B cell (primary cell): ENCODE data around the gene PIP4P1. TPM values are rescaled to one million over a fixed set of nuclear protein-coding genes. Genes with fewer than 3 reads are reported as not detected.

ENCODE experiments used
- ATAC-seq: fragments of 200-7000 bp; cut with Tn5 transposase; one replicate; pipeline ENCODE4 v1.10.0; 2021; ENCODE audit warnings: low read depth, mild to moderate bottlenecking, moderate number of reproducible peaks, moderate library complexity
- CTCF ChIA-PET: fragments of 350-600 bp; sonication (Branson Sonifier 250); formaldehyde crosslinking; loops from one replicate; lab custom pipeline; 2021; ENCODE audit warnings: antibody characterized with exemption, inconsistent platforms; lab: Charles Lee
- POLR2A ChIA-PET: fragments of 350-600 bp; sonication (Branson Sonifier 250); formaldehyde crosslinking; loops from one replicate; lab custom pipeline; 2021; ENCODE audit warnings: antibody characterized with exemption; lab: Charles Lee
- DNase-seq: peaks from one replicate; pipeline ENCODE4 v3.0.0; 2013
- H2AFZ ChIP-seq: 2 replicates; pipeline ENCODE4 v1.6.1; 2012; ENCODE audit warnings: mild to moderate bottlenecking, low read depth, low read length; ENCODE audit not compliant: insufficient read depth, poor library complexity, severe bottlenecking
- H3K27ac ChIP-seq, 2 donors: 1 replicate in 1 of 2; 2 replicates in 1 of 2; pipeline ENCODE4 v1.5.1; 2012 to 2013; ENCODE audit warnings: low read length in 2 of 2, mild to moderate bottlenecking in 2 of 2, moderate library complexity in 1 of 2
- H3K27me3 ChIP-seq, 4 experiments: fragments of 200-600 bp in 1 of 4; sonication (generic) in 1 of 4; replicated peaks in 1 of 4; 1 replicate in 2 of 4; 2 replicates in 2 of 4; pipeline versions ENCODE4 v1.6.1 to v1.7.0; 2013 to 2016; ENCODE audit warnings: low read length in 3 of 4, mild to moderate bottlenecking in 2 of 4, mixed read lengths in 1 of 4, moderate library complexity in 1 of 4; ENCODE audit not compliant: insufficient read depth in 4 of 4, control insufficient read depth in 3 of 4; ENCODE audit errors: control extremely low read depth in 1 of 4
- H3K36me3 ChIP-seq, 2 experiments: replicated peaks in 1 of 2; 1 replicate in 1 of 2; 2 replicates in 1 of 2; pipeline versions ENCODE4 v1.6.1 to v1.7.1; 2013; ENCODE audit warnings: low read length in 1 of 2; ENCODE audit not compliant: insufficient read depth in 2 of 2, control insufficient read depth in 1 of 2; ENCODE audit errors: control extremely low read depth in 1 of 2, extremely low read depth in 1 of 2
- H3K4me1 ChIP-seq, 2 donors: fragments of 200-600 bp in 1 of 2; sonication (generic) in 1 of 2; 1 replicate in 1 of 2; 2 replicates in 1 of 2; pipeline versions ENCODE4 v1.5.1 to v1.6.1; 2013 to 2017; ENCODE audit warnings: low read length in 2 of 2; ENCODE audit not compliant: control insufficient read depth in 2 of 2, insufficient read depth in 2 of 2
- H3K4me2 ChIP-seq: replicated peaks from 2 replicates; pipeline ENCODE3; 2012; ENCODE audit warnings: mild to moderate bottlenecking, low read depth, low read length; ENCODE audit not compliant: poor library complexity, severe bottlenecking
- H3K4me3 ChIP-seq, 5 experiments: fragments of 200-600 bp in 1 of 5; sonication (generic) in 1 of 5; 1 replicate in 3 of 5; 2 replicates in 2 of 5; pipeline versions ENCODE4 v1.5.1 to v1.7.0; 2011 to 2016; ENCODE audit warnings: low read length in 4 of 5, mild to moderate bottlenecking in 4 of 5, low read depth in 2 of 5, control low read depth in 1 of 5, moderate library complexity in 1 of 5; ENCODE audit not compliant: insufficient read depth in 1 of 5; ENCODE audit errors: control extremely low read depth in 1 of 5, extremely low read depth in 1 of 5
- H3K79me2 ChIP-seq: fragments of 200-600 bp; sonication (generic); one replicate; pipeline ENCODE4 v1.6.0; 2016; ENCODE audit warnings: low read length; ENCODE audit not compliant: control insufficient read depth, insufficient read depth
- H3K9ac ChIP-seq: fragments of 200-600 bp; sonication (generic); 2 replicates; pipeline ENCODE4 v1.6.1; 2017; ENCODE audit warnings: mild to moderate bottlenecking, low read length, moderate library complexity
- H3K9me3 ChIP-seq, 3 donors: one replicate each; pipeline versions ENCODE4 v1.6.1 to v1.7.1; 2013; ENCODE audit warnings: low read length in 2 of 3; ENCODE audit not compliant: control insufficient read depth in 2 of 3, insufficient read depth in 1 of 3; ENCODE audit errors: control extremely low read depth in 1 of 3
- H4K20me1 ChIP-seq: 2 replicates; pipeline ENCODE4 v1.6.0; 2012; ENCODE audit warnings: mild to moderate bottlenecking, low read length; ENCODE audit not compliant: insufficient read depth, control insufficient read depth, poor library complexity, severe bottlenecking
- H3K27ac Mint-ChIP-seq: one replicate; pipeline ENCODE4 v1.8.0; 2021; ENCODE audit warnings: mixed read lengths
- H3K27me3 Mint-ChIP-seq: one replicate; pipeline ENCODE4 v1.8.0; 2021; ENCODE audit warnings: mixed read lengths
- H3K4me1 Mint-ChIP-seq: one replicate; pipeline ENCODE4 v1.8.0; 2021; ENCODE audit warnings: mixed read lengths
- H3K4me3 Mint-ChIP-seq: one replicate; pipeline ENCODE4 v1.8.0; 2021; ENCODE audit warnings: mixed read lengths
- H3K9me3 Mint-ChIP-seq: one replicate; pipeline ENCODE4 v1.8.0; 2022; ENCODE audit warnings: mixed read lengths; ENCODE audit not compliant: insufficient read depth
- CTCF ChIP-seq: fragments of 200-600 bp; IDR thresholded peaks from one replicate; pipeline ENCODE4 v1.8.0; 2022; ENCODE audit warnings: antibody characterized with exemption, mild to moderate bottlenecking
- EZH2 ChIP-seq: IDR thresholded peaks from 2 replicates; pipeline ENCODE4 v1.6.1; 2012; ENCODE audit warnings: borderline replicate concordance, low read depth, mild to moderate bottlenecking, moderate library complexity, low read length; ENCODE audit not compliant: insufficient read depth, poor library complexity, severe bottlenecking
- WGBS: methylation state at CpG from one replicate; pipeline ENCODE4 v1.1.5; 2013; ENCODE audit warnings: missing lambda C conversion rate; ENCODE audit not compliant: insufficient coverage; 5-methylcytosine and 5-hydroxymethylcytosine counted together
- intact Hi-C: fragments of 100-400 bp; cut with micrococcal nuclease; formaldehyde crosslinking; loops from one replicate; pipeline ENCODE4 v1.10.0; 2022
- polyA plus RNA-seq: library from polyadenylated mRNA; depleted of rRNA; stranded (reverse); fragments of >200 nt; gene quantifications from 2 replicates; pipeline ENCODE4 v1.2.3, GENCODE V29; 2012
- total RNA-seq, 2 donors: library from RNA; stranded (reverse); fragments of 120-200 nt in 1 of 2; gene quantifications; 1 replicate in 1 of 2; 2 replicates in 1 of 2; pipeline versions ENCODE4 v1.2.3 to v1.2.4, GENCODE V29; 2013 to 2022

The PIP4P1 gene
- total and polyA plus RNA-seq, 2 donors (not counting 1 experiment from before 2014, with no cell fraction given): 97.5 to 183 TPM

- intact Hi-C loops: loop anchor here (1.0 to 2.0 kb wide), 6 partner anchors 42 to 267 kb away; partner anchors contain the start of genes APEX1, PARP2, PIP4P1 and PNP
- H2AFZ ChIP-seq: peak overlapping the region; percentile 89
- H3K36me3 ChIP-seq: peaks cover 0 to 10% of the 10 kb centered on the region in 2 experiments
- peak overlapping the region; percentile 100 for H3K4me3 Mint-ChIP-seq
- peak overlapping the region; percentile 77 to 97 (median 93) for H3K4me3 ChIP-seq
- H3K9me3 ChIP-seq: no peaks in the 10 kb centered on the region
- peaks cover 31 to 35% of the 10 kb centered on the region in 2 donors for H3K4me1 ChIP-seq
- 1% methylated on average over 9 of the region's 9 CpGs for WGBS
- no peak for TF ChIP-seq EZH2
- TF ChIP-seq CTCF: no peak
- H3K9ac ChIP-seq: peak overlapping the region; percentile 79
- H3K79me2 ChIP-seq: peaks cover 67% of the 10 kb centered on the region
- peak; percentile 54 for DNase-seq
- H3K9me3 Mint-ChIP-seq: no peaks in the 10 kb centered on the region
- POLR2A ChIA-PET: interaction anchor here (0.7 to 2.2 kb wide), 6 partner anchors 10 to 267 kb away, joined by 3 to 14 read pairs (median 3); partner anchors contain the start of genes APEX1, OSGEP and PARP2
- CTCF ChIA-PET: interaction anchor here (0.7 to 4.9 kb wide), 14 partner anchors 10 to 278 kb away, joined by 3 to 83 read pairs (median 20); partner anchors contain the start of genes APEX1, OSGEP, PIP4P1 and PNP
- H3K4me1 Mint-ChIP-seq: peaks cover 48% of the 10 kb centered on the region
- H3K27ac Mint-ChIP-seq: peak overlapping the region; percentile 100
- peak; percentile 15 for ATAC-seq
- no peaks in the 10 kb centered on the region for H3K27me3 Mint-ChIP-seq
- peak overlapping the region; percentile 90 to 92 for H3K27ac ChIP-seq
- peaks cover 16% of the 10 kb centered on the region for H4K20me1 ChIP-seq
- H3K27me3 ChIP-seq: no peaks in the 10 kb centered on the region
- peak overlapping the region; percentile 74 for H3K4me2 ChIP-seq
These were observed 47.5 kb downstream of the PIP4P1 start for GRCh38 chr14:20413744-20414082.
